Sigmoid colon (tissue), 7 donors: ENCODE measurements around the gene NPY2R. TPM values are rescaled to one million over a fixed set of nuclear protein-coding genes. Genes with fewer than 3 reads are reported as not detected.
A peak's percentile ranks its signal among the peaks of the same experiment; 100 is the strongest.

ENCODE experiments used
- DNase-seq: peaks from one replicate; pipeline ENCODE4 v3.0.0-alpha.2; 2019
- H3K27ac ChIP-seq, 4 donors: fragments of 200-600 bp; sonication (generic); one replicate each; pipeline ENCODE4 v1.5.1; 2016 to 2019; ENCODE audit warnings: mild to moderate bottlenecking in 1 of 4
- H3K27me3 ChIP-seq, 3 donors: fragments of 200-600 bp; sonication (generic); one replicate each; pipeline ENCODE4 v1.5.1; 2019; ENCODE audit warnings: mild to moderate bottlenecking in 1 of 3
- H3K36me3 ChIP-seq, 4 donors: fragments of 200-600 bp; sonication (generic); one replicate each; pipeline ENCODE4 v1.5.1; 2016 to 2019
- H3K4me1 ChIP-seq, 4 donors: fragments of 200-600 bp; sonication (generic); one replicate each; pipeline ENCODE4 v1.5.1; 2017 to 2019
- H3K4me3 ChIP-seq, 4 donors: fragments of 200-600 bp; sonication (generic); one replicate each; pipeline ENCODE4 v1.5.1; 2017 to 2019; ENCODE audit warnings: mild to moderate bottlenecking in 2 of 4, moderate library complexity in 1 of 4
- H3K9me3 ChIP-seq, 4 donors: fragments of 200-600 bp in 3 of 4; sonication (generic) in 3 of 4; one replicate each; pipeline versions ENCODE4 v1.5.1 to v1.6.1; 2013 to 2019
- EP300 ChIP-seq, 4 donors: sonication (generic); formaldehyde crosslinking; IDR thresholded peaks; one replicate each; pipeline ENCODE4 v1.6.1; 2017; ENCODE audit warnings: antibody characterized with exemption in 4 of 4
- POLR2A ChIP-seq, 2 donors: fragments of 450-650 bp; IDR thresholded peaks; one replicate each; pipeline ENCODE4 v1.6.1; 2016; ENCODE audit warnings: antibody characterized with exemption in 2 of 2, mild to moderate bottlenecking in 2 of 2, moderate library complexity in 2 of 2
- POLR2AphosphoS5 ChIP-seq, 4 donors: sonication (generic); formaldehyde crosslinking; IDR thresholded peaks; one replicate each; pipeline ENCODE4 v1.6.1; 2017; ENCODE audit warnings: antibody characterized with exemption in 4 of 4
- WGBS, 2 donors: extraction: QIAGEN DNeasy Blood & Tissue Kit; methylation state at CpG; one replicate each; pipeline ENCODE4 v1.1.7; 2013; 5-methylcytosine and 5-hydroxymethylcytosine counted together
- intact Hi-C: fragments of 100-400 bp; cut with DNase I; formaldehyde crosslinking; loops from one replicate; pipeline ENCODE4 v1.15.1; 2023
- polyA plus RNA-seq, 3 donors: library from polyadenylated mRNA; stranded (reverse); fragments of 200-250 nt; gene quantifications; one replicate each; pipeline ENCODE4 v1.2.3, GENCODE V29; 2013
- total RNA-seq, 4 donors: library from RNA; depleted of rRNA; stranded (reverse); fragments of >200 nt; gene quantifications; one replicate each; pipeline ENCODE4 v1.1.0, GENCODE V29; 2016
- TF ChIP-seq, protein P1 (sequence below), 4 experiments: fragments of 450-650 bp in 3 of 4; fragments of 200-600 bp in 1 of 4; IDR thresholded peaks; one replicate each; pipeline ENCODE4 v1.5.1; 2016 to 2019; ENCODE audit warnings: antibody characterized with exemption in 4 of 4, mild to moderate bottlenecking in 3 of 4, moderate library complexity in 2 of 4
- donor health status: healthy with polysubstance abuse.
- donor health status: Bipolar disorder and iron deficiency.
- donor health status: healthy.

The NPY2R gene
- total and polyA plus RNA-seq, 7 donors = 0.28 to 3.0 (median 0.95) TPM; not detected in 2

DNA sequence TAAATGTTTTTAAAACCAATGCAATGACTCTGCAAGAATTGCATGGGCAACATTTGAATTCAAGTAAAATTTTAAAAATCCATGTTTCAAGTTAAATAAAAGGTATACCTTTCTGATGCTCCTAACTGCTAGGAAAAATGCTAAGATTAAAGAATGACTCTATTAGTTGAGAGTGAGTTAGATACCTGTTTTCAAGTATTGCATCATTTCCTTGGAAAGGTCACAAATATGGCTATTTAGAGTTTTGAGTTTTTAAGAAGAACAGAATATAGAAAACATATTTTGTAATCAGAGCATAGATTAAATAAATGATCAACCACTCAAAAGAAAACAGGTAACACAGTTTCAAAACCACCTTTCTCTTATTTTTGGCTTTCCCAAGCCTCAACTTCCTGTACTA, 18.3 kb upstream of the NPY2R start:
- DNase-seq = no peak
- Histone ChIP-seq H3K4me1 (no peaks in the 10 kb centered on the region), H3K9me3 (no peaks in the 10 kb centered on the region), H3K36me3 (no peaks in the 10 kb centered on the region), H3K27me3 (no peaks in the 10 kb centered on the region), H3K27ac (no peak overlapping the region), H3K4me3 (no peak overlapping the region)
- intact Hi-C loops = no loop called here
- TF ChIP-seq POLR2AphosphoS5 (IDR thresholded peaks at IDR 0.05) (no peak), POLR2A (IDR thresholded peaks at IDR 0.05) (no peak), EP300 (IDR thresholded peaks at IDR 0.05) (no peak)
- TF ChIP-seq, protein P1, sequence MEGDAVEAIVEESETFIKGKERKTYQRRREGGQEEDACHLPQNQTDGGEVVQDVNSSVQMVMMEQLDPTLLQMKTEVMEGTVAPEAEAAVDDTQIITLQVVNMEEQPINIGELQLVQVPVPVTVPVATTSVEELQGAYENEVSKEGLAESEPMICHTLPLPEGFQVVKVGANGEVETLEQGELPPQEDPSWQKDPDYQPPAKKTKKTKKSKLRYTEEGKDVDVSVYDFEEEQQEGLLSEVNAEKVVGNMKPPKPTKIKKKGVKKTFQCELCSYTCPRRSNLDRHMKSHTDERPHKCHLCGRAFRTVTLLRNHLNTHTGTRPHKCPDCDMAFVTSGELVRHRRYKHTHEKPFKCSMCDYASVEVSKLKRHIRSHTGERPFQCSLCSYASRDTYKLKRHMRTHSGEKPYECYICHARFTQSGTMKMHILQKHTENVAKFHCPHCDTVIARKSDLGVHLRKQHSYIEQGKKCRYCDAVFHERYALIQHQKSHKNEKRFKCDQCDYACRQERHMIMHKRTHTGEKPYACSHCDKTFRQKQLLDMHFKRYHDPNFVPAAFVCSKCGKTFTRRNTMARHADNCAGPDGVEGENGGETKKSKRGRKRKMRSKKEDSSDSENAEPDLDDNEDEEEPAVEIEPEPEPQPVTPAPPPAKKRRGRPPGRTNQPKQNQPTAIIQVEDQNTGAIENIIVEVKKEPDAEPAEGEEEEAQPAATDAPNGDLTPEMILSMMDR (IDR thresholded peaks at IDR 0.05) = no peak

GRCh38 chr4:155197757-155198156, 10.7 kb upstream of the NPY2R start:
- Histone ChIP-seq H3K4me3 (no peak overlapping the region), H3K36me3 (no peaks in the 10 kb centered on the region), H3K9me3 (no peaks in the 10 kb centered on the region), H3K27ac (no peak overlapping the region), H3K4me1 (no peaks in the 10 kb centered on the region), H3K27me3 (no peaks in the 10 kb centered on the region)
- TF ChIP-seq, protein P1 (IDR thresholded peaks at IDR 0.05) = no peak
- TF ChIP-seq POLR2A (IDR thresholded peaks at IDR 0.05) (no peak), EP300 (IDR thresholded peaks at IDR 0.05) (no peak), POLR2AphosphoS5 (IDR thresholded peaks at IDR 0.05) (no peak)
- 90 to 94% methylated on average over 2 of the region's 2 CpGs for WGBS, 2 donors
- DNase-seq = no peak
- intact Hi-C loops = no loop called here

- no peaks in the 10 kb centered on the region for H3K9me3 ChIP-seq
- H3K4me3 ChIP-seq = peak overlapping the region in 3 of 4 donors; percentile 16 to 37 (median 24)
- 3 to 6% methylated on average over 26 of the region's 26 CpGs for WGBS, 2 donors
- intact Hi-C loops = no loop called here
- no peaks in the 10 kb centered on the region for H3K36me3 ChIP-seq
- no peak for DNase-seq
- TF ChIP-seq POLR2A (IDR thresholded peaks at IDR 0.05) = no peak
- TF ChIP-seq POLR2AphosphoS5 (IDR thresholded peaks at IDR 0.05) = no peak
- TF ChIP-seq, protein P1 (IDR thresholded peaks at IDR 0.05) = no peak
- TF ChIP-seq EP300 (IDR thresholded peaks at IDR 0.05) = no peak
- no peak overlapping the region for H3K27ac ChIP-seq
- H3K4me1 ChIP-seq = peaks cover 0 to 17% (median 16%) of the 10 kb centered on the region in 4 donors
- peaks cover 12 to 46% (median 17%) of the 10 kb centered on the region in 3 donors for H3K27me3 ChIP-seq
Observed at GRCh38 chr4:155207534-155208257, 740 bp upstream of the NPY2R start.

- no peak for TF ChIP-seq POLR2AphosphoS5 (IDR thresholded peaks at IDR 0.05)
- TF ChIP-seq POLR2A (IDR thresholded peaks at IDR 0.05) = no peak
- TF ChIP-seq, protein P1 (IDR thresholded peaks at IDR 0.05) = no peak
- no peak for TF ChIP-seq EP300 (IDR thresholded peaks at IDR 0.05)
- no peaks in the 10 kb centered on the region for H3K4me1 ChIP-seq
- no peaks in the 10 kb centered on the region for H3K9me3 ChIP-seq
- no peak overlapping the region for H3K4me3 ChIP-seq
- 77 to 80% methylated on average over 5 of the region's 5 CpGs for WGBS, 2 donors
- H3K27ac ChIP-seq = no peak overlapping the region
- no peak for DNase-seq
- H3K27me3 ChIP-seq = no peaks in the 10 kb centered on the region
- intact Hi-C loops = no loop called here
- no peaks in the 10 kb centered on the region for H3K36me3 ChIP-seq
Observed at GRCh38 chr4:155220025-155220424, 11.6 kb downstream of the NPY2R start.

GRCh38 chr4:155227131-155227530, 18.7 kb downstream of the NPY2R start:
- Histone ChIP-seq H3K36me3 (no peaks in the 10 kb centered on the region), H3K9me3 (no peaks in the 10 kb centered on the region), H3K4me3 (no peak overlapping the region), H3K27ac (no peak overlapping the region), H3K4me1 (no peaks in the 10 kb centered on the region), H3K27me3 (no peaks in the 10 kb centered on the region)
- intact Hi-C loops = no loop called here
- no peak for TF ChIP-seq POLR2AphosphoS5 (IDR thresholded peaks at IDR 0.05)
- TF ChIP-seq, protein P1 (IDR thresholded peaks at IDR 0.05) = no peak
- TF ChIP-seq POLR2A (IDR thresholded peaks at IDR 0.05) = no peak
- TF ChIP-seq EP300 (IDR thresholded peaks at IDR 0.05) = no peak
- no peak for DNase-seq
- WGBS, 2 donors = 24 to 33% methylated on average over 2 of the region's 2 CpGs
